Neural crest cell (in vitro differentiated cells): ENCODE results near the gene WNT4. TPM values are rescaled to one million over a fixed set of nuclear protein-coding genes. Genes with fewer than 3 reads are reported as not detected.

Experiments used
- DNase-seq: peaks from one replicate; pipeline ENCODE4 v3.0.0; 2021; ENCODE audit warnings: low read depth, mixed read lengths, low spot score
- H3K27ac Mint-ChIP-seq: one replicate; pipeline ENCODE4 v1.8.0; 2021; ENCODE audit warnings: mild to moderate bottlenecking, mixed read lengths; ENCODE audit not compliant: unreplicated experiment
- H3K27me3 Mint-ChIP-seq: 2 replicates; pipeline ENCODE4 v1.8.0; 2021; ENCODE audit warnings: low read depth, mild to moderate bottlenecking, mixed read lengths
- H3K36me3 Mint-ChIP-seq: 2 replicates; pipeline ENCODE4 v1.8.0; 2021; ENCODE audit warnings: low read depth, mild to moderate bottlenecking, mixed read lengths
- H3K4me1 Mint-ChIP-seq: 2 replicates; pipeline ENCODE4 v1.8.0; 2021; ENCODE audit warnings: mixed read lengths
- H3K4me3 Mint-ChIP-seq: one replicate; pipeline ENCODE4 v1.8.0; 2021; ENCODE audit warnings: mild to moderate bottlenecking, mixed read lengths
- H3K9me3 Mint-ChIP-seq: 2 replicates; pipeline ENCODE4 v1.8.0; 2021; ENCODE audit warnings: mixed read lengths
- CTCF ChIP-seq: fragments of 200-600 bp; sonication (generic); conservative IDR thresholded peaks from 2 replicates; pipeline ENCODE4 v1.5.0; 2021; ENCODE audit warnings: antibody characterized with exemption, mild to moderate bottlenecking
- total RNA-seq: library from RNA; stranded (reverse); gene quantifications from 2 replicates; pipeline ENCODE4 v1.2.1, GENCODE V29; 2021

WNT4 gene
- total RNA-seq, 1 donor from 2014 or later: 0.16 TPM

- Mint-ChIP-seq H3K9me3 (no peaks in the 10 kb centered on the region), H3K4me1 (no peaks in the 10 kb centered on the region), H3K4me3 (no peak overlapping the region), H3K27ac (no peak overlapping the region), H3K27me3 (peaks cover 26% of the 10 kb centered on the region), H3K36me3 (no peaks in the 10 kb centered on the region)
- TF ChIP-seq CTCF: no peak
- no peak for DNase-seq
Observed at GRCh38 chr1:22154626-22155025, 11.7 kb upstream of the WNT4 start.

- TF ChIP-seq CTCF: no peak
- no peaks in the 10 kb centered on the region for H3K36me3 Mint-ChIP-seq
- H3K4me1 Mint-ChIP-seq: no peaks in the 10 kb centered on the region
- H3K27me3 Mint-ChIP-seq: peaks cover 32% of the 10 kb centered on the region
- no peak for DNase-seq
- H3K27ac Mint-ChIP-seq: no peak overlapping the region
- H3K9me3 Mint-ChIP-seq: no peaks in the 10 kb centered on the region
- H3K4me3 Mint-ChIP-seq: no peak overlapping the region
Observed at GRCh38 chr1:22153660-22154437, 11.0 kb upstream of the WNT4 start.

- Mint-ChIP-seq H3K9me3 (no peaks in the 10 kb centered on the region), H3K36me3 (no peaks in the 10 kb centered on the region), H3K4me3 (no peak overlapping the region), H3K27ac (no peak overlapping the region), H3K4me1 (no peaks in the 10 kb centered on the region), H3K27me3 (peaks cover 57% of the 10 kb centered on the region)
- DNase-seq: no peak
- no peak for TF ChIP-seq CTCF
Observed at GRCh38 chr1:22150923-22151322, 8.0 kb upstream of the WNT4 start.

GRCh38 chr1:22142315-22143064 is 407 bp downstream of the WNT4 start:
- Mint-ChIP-seq H3K4me3 (peak overlapping the region; percentile 81), H3K27me3 (peaks cover 80% of the 10 kb centered on the region), H3K27ac (no peak overlapping the region), H3K36me3 (no peaks in the 10 kb centered on the region), H3K4me1 (peaks cover 7% of the 10 kb centered on the region), H3K9me3 (no peaks in the 10 kb centered on the region)
- TF ChIP-seq CTCF: peak; percentile 27
- no peak for DNase-seq

GRCh38 chr1:22141554-22142314 is 1.2 kb downstream of the WNT4 start:
- H3K4me1 Mint-ChIP-seq: peaks cover 7% of the 10 kb centered on the region
- peaks cover 80% of the 10 kb centered on the region for H3K27me3 Mint-ChIP-seq
- H3K9me3 Mint-ChIP-seq: no peaks in the 10 kb centered on the region
- TF ChIP-seq CTCF: no peak
- H3K36me3 Mint-ChIP-seq: no peaks in the 10 kb centered on the region
- DNase-seq: no peak
- peak overlapping the region; percentile 81 for H3K4me3 Mint-ChIP-seq
- H3K27ac Mint-ChIP-seq: no peak overlapping the region
